Measurements from ENCODE around the gene LYVE1. TPM values are rescaled to one million over a fixed set of nuclear protein-coding genes. Genes with fewer than 3 reads are reported as not detected.
A peak's percentile ranks its signal among the peaks of the same experiment; 100 is the strongest.

Gene LYVE1
- total RNA-seq, 6 donors from 2014 or later: 5.2 to 105 (median 24.6) TPM

GRCh38 chr11:10603721-10604297 lies 35.3 kb upstream of the LYVE1 start:
- TF ChIP-seq POLR2A (IDR thresholded peaks at IDR 0.05) (no peak), POLR2AphosphoS5 (IDR thresholded peaks at IDR 0.05) (no peak), EP300 (IDR thresholded peaks at IDR 0.05) (no peak), CTCF (IDR thresholded peaks at IDR 0.05) (no peak)
- Histone ChIP-seq H3K4me1 (peaks cover 40 to 73% (median 56%) of the 10 kb centered on the region in 4 donors), H3K4me3 (no peak overlapping the region), H3K27me3 (no peaks in the 10 kb centered on the region), H3K36me3 (no peaks in the 10 kb centered on the region), H3K9me3 (no peaks in the 10 kb centered on the region), H3K27ac (peak overlapping the region; percentile 32 to 81 (median 74))
- 90 to 93% methylated on average over 3 to 5 of the region's 5 CpGs for WGBS, 2 donors
- no peak for ATAC-seq (ENCODE audit: low FRiP score in 2 of 2)
- DNase-seq: no peak

- no peaks in the 10 kb centered on the region for H3K27me3 ChIP-seq
- DNase-seq: peak in 1 of 2 donors; percentile 53
- no peaks in the 10 kb centered on the region for H3K36me3 ChIP-seq
- H3K9me3 ChIP-seq: no peaks in the 10 kb centered on the region
- ATAC-seq (ENCODE audit: low FRiP score in 2 of 2): no peak
- TF ChIP-seq POLR2A (IDR thresholded peaks at IDR 0.05) (no peak), CTCF (IDR thresholded peaks at IDR 0.05) (no peak), EP300 (IDR thresholded peaks at IDR 0.05) (no peak), POLR2AphosphoS5 (IDR thresholded peaks at IDR 0.05) (no peak)
- H3K4me1 ChIP-seq: peaks cover 42 to 68% (median 53%) of the 10 kb centered on the region in 4 donors
- H3K27ac ChIP-seq: no peak overlapping the region
- WGBS, 2 donors: 96% methylated on average over 4 to 12 of the region's 12 CpGs
- no peak overlapping the region for H3K4me3 ChIP-seq
These were observed 34.5 kb upstream of the LYVE1 start for GRCh38 chr11:10602945-10603344.

- 94 to 98% methylated on average over 7 of the region's 7 CpGs for WGBS, 2 donors
- no peaks in the 10 kb centered on the region for H3K27me3 ChIP-seq
- TF ChIP-seq POLR2A (IDR thresholded peaks at IDR 0.05) (no peak), POLR2AphosphoS5 (IDR thresholded peaks at IDR 0.05) (no peak)
- H3K27ac ChIP-seq: peak overlapping the region in 3 of 4 donors; percentile 39 to 75 (median 41)
- DNase-seq (no peak), ATAC-seq (ENCODE audit: low FRiP score in 2 of 2) (no peak)
- H3K4me3 ChIP-seq: no peak overlapping the region
- no peaks in the 10 kb centered on the region for H3K9me3 ChIP-seq
- no peaks in the 10 kb centered on the region for H3K36me3 ChIP-seq
- peaks cover 40 to 68% (median 50%) of the 10 kb centered on the region in 4 donors for H3K4me1 ChIP-seq
These were observed 33.9 kb upstream of the LYVE1 start for GRCh38 chr11:10602366-10602765.

GRCh38 chr11:10601837-10602236 lies 33.4 kb upstream of the LYVE1 start:
- WGBS, 2 donors: 65 to 74% methylated on average over 4 to 6 of the region's 6 CpGs
- Histone ChIP-seq H3K4me3 (no peak overlapping the region), H3K27me3 (no peaks in the 10 kb centered on the region), H3K4me1 (peaks cover 38 to 64% (median 46%) of the 10 kb centered on the region in 4 donors), H3K9me3 (no peaks in the 10 kb centered on the region), H3K27ac (peak overlapping the region in 3 of 4 donors; percentile 39 to 75 (median 41)), H3K36me3 (no peaks in the 10 kb centered on the region)
- ATAC-seq (ENCODE audit: low FRiP score in 2 of 2): peak in 1 of 2 donors; percentile 74
- peak in 1 of 2 donors; percentile 65 for DNase-seq
- TF ChIP-seq CTCF (IDR thresholded peaks at IDR 0.05) (no peak), POLR2AphosphoS5 (IDR thresholded peaks at IDR 0.05) (no peak), POLR2A (IDR thresholded peaks at IDR 0.05) (no peak), EP300 (IDR thresholded peaks at IDR 0.05) (no peak)

GRCh38 chr11:10600570-10601248 lies 32.2 kb upstream of the LYVE1 start:
- Histone ChIP-seq H3K4me3 (no peak overlapping the region), H3K36me3 (no peaks in the 10 kb centered on the region), H3K9me3 (no peaks in the 10 kb centered on the region), H3K4me1 (peaks cover 27 to 53% (median 35%) of the 10 kb centered on the region in 4 donors), H3K27ac (peak overlapping the region; percentile 15 to 75 (median 40)), H3K27me3 (no peaks in the 10 kb centered on the region)
- peak in 1 of 2 donors; percentile 46 for DNase-seq
- TF ChIP-seq CTCF (IDR thresholded peaks at IDR 0.05): no peak
- peak in 1 of 2 donors; percentile 44 for TF ChIP-seq POLR2AphosphoS5 (IDR thresholded peaks at IDR 0.05)
- ATAC-seq (ENCODE audit: low FRiP score in 2 of 2): no peak
- 84 to 85% methylated on average over 11 of the region's 11 CpGs for WGBS, 2 donors
